ENCODE data around the gene NPIPA8.
"Not testable (repeated sequence)": the region's sequence is repeated elsewhere in the genome, so short reads cannot be mapped to it uniquely, and the experiment has no call there.

NPIPA8 gene

GRCh38 chr16:18336636-18337035 is at the start of gene NPIPA8:
Gene NPIPA8 (minus strand): TSS chr16:18336736. CDS start chr16:18332662, 4,074 bp downstream.
- not testable (repeated sequence) for DNase-seq (ENCODE audit: low read depth)

- not testable (repeated sequence) for DNase-seq (ENCODE audit: low read depth)
These were observed 48.7 kb upstream of the NPIPA8 start for GRCh38 chr16:18385285-18385684.

DNA sequence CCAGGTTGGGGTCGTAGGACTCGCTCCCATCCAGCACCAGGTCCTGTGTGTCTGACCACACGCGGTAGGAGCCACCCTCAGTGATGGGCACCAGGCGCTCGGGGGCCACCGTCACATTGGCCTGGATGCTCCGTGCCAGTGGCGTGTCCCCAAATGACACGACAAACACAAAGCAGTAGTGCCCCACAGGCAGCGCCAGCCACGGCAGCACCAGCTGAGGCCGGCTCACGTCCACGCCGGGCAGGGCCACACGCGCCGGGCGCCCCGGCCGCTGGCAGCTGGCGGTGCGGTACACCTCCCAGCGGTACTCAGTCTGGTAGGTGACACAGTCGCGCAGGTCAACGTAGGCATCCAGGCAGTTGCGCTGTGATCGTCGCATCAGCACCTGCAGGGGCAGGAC is 48.3 kb upstream of the NPIPA8 start:
- not testable (repeated sequence) for DNase-seq (ENCODE audit: low read depth)

GRCh38 chr16:18384098-18384636 is 47.6 kb upstream of the NPIPA8 start:
- not testable (repeated sequence) for DNase-seq (ENCODE audit: low read depth)

- DNase-seq (ENCODE audit: low read depth), result not testable (repeated sequence)
These were observed 46.2 kb upstream of the NPIPA8 start for GRCh38 chr16:18382696-18383095.

- not testable (repeated sequence) for DNase-seq (ENCODE audit: low read depth)
These were observed 11.2 kb upstream of the NPIPA8 start for GRCh38 chr16:18347742-18348141.

DNA sequence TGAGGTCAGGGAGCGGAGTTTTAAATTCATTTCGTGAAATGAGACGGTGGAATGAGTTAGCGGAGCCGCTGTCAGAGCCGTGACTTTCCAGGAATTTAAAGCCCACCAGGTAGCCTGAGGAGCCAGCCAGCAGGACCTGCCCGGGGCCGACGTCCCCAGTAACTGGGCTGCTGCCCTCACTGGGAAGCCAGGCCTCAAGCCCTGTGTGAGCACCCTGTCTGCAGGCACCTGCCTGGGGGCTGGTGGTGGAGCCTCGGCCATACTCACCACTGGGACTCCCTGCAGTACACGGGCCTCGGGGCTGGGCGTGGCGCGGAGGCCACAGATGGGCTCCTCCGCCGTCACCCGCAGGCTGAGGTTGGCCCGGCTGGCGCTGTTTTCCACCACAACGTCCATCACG is 10.5 kb upstream of the NPIPA8 start:
- DNase-seq (ENCODE audit: low read depth), result not testable (repeated sequence)

DNA sequence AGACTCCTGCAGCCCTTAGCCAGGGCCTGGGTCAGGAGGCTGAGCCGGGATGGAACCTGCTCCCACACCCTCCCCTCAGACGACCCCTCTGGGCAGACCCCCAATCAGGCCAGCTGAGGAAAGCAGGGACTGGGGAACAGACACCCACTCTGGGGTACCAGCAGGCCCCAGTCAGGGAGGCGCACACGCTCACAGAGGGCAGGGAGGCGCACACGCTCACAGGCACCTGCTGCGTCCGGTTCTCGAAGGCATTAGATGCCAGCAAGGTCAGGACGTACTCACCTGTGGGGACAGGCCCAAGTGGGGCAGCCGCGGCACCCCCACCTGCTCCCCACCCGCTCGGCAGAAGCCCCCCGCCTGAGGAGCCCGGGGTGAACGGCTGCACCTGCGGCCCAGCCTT is 8.1 kb upstream of the NPIPA8 start:
- not testable (repeated sequence) for DNase-seq (ENCODE audit: low read depth)

DNA sequence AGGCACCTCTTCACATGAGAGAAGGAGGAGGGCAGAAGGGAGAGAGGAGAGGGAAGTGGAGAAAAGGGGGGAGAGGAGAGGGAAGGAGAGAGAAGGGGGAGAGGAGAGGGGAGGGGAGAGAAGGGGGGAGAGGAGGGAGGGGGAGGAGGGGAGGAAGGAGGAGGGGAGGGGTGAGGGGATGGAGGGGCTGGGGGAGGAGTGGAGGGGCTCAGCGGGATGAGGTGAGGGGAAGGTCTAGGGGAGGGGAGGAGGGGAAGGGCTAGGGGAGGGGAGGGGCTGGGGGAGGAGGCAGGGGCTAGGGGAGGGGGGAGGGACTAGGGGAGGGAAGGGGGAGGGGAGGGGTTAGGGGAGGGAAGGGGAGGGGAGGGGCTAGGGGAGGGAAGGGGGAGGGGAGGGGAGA is 5.5 kb upstream of the NPIPA8 start:
- not testable (repeated sequence) for DNase-seq (ENCODE audit: low read depth)

- not testable (repeated sequence) for DNase-seq (ENCODE audit: low read depth)
These were observed 5.0 kb upstream of the NPIPA8 start for GRCh38 chr16:18341417-18341960.

DNA sequence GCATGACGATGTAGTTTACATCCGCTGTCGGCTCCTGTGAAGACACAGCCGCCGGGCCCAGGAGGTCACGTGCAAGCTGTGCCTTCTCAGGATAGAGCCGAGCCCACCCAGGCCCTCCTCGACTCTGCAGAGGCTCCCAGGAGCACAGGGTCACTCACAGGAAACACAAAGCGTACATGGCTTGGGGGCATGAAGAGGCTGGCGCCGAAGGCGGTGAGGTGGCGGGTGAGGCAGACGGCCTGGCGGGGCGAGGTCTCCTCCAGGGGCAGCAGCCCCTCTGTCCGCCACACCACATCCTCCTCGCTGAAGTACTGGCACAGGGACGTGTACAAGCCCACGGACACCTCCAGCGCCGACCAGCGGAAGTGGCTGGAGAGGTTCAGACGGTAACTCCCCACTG is 2.7 kb upstream of the NPIPA8 start:
- DNase-seq (ENCODE audit: low read depth), result not testable (repeated sequence)

GRCh38 chr16:18311811-18312210 is 24.7 kb downstream of the NPIPA8 start:
- not testable (repeated sequence) for DNase-seq (ENCODE audit: low read depth)

- DNase-seq (ENCODE audit: low read depth), result not testable (repeated sequence)
These were observed 27.4 kb downstream of the NPIPA8 start for GRCh38 chr16:18309159-18309558.

DNA sequence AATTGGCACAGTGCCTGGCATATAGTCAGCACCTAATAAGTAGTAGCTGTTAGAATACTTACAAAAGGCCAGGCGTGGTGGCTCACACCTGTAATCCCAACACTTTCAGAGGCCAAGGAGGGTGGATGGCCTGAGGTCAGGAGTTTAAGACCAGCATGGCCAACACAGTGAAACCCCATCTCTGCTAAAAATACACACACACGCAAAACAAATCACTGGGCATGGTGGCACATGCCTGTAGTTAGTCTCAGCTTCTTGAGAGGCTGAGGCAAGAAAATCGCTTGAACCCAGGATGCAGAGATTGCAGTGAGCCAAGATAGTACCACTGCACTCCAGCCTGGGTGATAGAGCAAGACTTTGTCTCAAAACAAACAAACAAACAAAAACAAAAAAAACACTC is 29.3 kb downstream of the NPIPA8 start:
- not testable (repeated sequence) for DNase-seq (ENCODE audit: low read depth)

- not testable (repeated sequence) for DNase-seq (ENCODE audit: low read depth)
These were observed 30.5 kb downstream of the NPIPA8 start for GRCh38 chr16:18306066-18306465.

GRCh38 chr16:18303059-18303706 is 33.4 kb downstream of the NPIPA8 start:
- not testable (repeated sequence) for DNase-seq (ENCODE audit: low read depth)

DNA sequence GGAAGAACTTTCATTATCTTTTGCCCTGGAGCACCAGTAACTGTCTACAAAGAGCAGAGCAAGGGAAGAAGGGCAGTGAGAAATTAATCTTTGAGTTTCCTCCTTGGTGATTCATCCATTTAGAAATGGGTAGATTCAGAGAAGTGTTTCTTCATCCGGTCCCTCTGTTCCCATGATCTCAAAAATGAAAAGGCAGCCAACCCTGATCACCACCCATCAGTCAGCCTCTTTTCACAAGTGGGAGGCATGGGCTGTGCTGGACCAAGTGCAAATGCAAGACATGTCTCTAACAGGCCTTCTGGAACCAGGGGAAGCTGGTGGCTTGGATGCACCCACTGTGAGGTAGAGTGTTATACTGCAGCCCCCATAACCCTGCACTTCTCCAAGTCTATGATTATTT is 38.8 kb downstream of the NPIPA8 start:
- not testable (repeated sequence) for DNase-seq (ENCODE audit: low read depth)

- not testable (repeated sequence) for DNase-seq (ENCODE audit: low read depth)
These were observed 39.6 kb downstream of the NPIPA8 start for GRCh38 chr16:18296931-18297330.

GRCh38 chr16:18294371-18294770 is 42.2 kb downstream of the NPIPA8 start:
- DNase-seq (ENCODE audit: low read depth), result not testable (repeated sequence)

DNA sequence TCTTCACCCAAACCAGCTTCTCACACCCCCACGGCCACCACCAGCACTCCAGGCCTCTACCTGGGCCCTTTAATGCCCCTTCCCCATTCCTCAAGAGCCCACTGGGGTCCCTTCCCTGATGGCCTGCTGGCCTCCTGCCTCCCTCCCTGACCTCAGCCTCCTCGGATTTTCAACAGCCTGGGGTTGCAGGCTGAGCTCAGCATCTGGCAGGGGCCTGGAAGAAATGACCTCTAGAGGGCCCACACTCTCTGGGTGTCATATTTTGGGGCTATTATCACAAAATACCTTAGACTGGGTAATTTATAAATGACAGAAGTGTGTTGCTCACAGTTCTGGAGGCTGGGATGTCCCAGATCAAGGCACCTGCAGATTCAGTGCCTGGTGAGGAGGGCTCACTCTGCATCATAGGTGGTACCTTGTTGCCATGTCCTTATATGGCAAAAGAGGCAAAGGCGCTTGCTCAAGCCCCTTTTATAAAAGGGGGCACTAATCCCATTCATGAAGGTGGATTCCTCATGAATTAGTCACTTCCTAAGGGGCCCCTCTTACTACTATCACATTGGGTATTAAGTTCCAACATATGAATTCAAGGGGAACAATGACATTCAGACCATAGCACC is 43.1 kb downstream of the NPIPA8 start:
- DNase-seq (ENCODE audit: low read depth), result not testable (repeated sequence)

DNA sequence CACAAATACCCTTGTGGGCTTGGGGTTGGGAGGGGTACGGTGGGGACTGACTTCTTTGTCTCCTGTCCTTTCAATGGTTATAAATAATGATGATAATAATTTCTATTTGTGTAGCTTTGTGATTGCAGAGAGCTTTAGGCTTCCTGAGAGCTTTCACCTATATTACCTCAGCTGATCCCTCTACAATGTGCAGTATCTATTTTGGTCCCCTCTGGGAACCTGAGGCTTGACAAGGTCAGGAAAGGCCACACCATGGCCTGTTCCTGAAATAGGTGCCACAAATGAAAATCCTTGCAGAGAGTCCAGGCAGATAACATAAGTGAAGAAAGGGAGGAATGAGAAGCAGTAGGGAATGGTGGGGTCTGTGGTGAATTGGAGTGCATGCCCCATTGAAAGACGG is 45.6 kb downstream of the NPIPA8 start:
- DNase-seq (ENCODE audit: low read depth), result not testable (repeated sequence)

- DNase-seq (ENCODE audit: low read depth), result not testable (repeated sequence)
These were observed 50.2 kb downstream of the NPIPA8 start for GRCh38 chr16:18286342-18286741.

DNA sequence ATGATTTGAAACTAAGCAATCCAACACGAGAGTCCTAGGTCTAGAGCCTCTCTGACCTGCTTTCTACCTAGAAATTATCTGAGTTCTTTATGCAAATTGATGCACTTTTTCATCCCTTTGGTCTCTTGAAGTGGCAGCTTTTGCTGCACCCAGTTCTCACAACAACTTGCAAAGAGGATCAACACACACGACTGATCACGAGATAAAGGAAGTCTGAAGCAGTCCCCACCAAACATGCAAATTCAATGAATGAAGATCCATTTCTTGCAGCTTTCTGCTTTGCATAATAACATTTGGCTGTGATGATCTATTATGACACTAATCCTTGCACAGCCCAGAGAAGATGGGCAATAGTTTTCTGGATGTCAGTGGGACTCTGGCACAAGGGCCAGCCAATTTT is 56.2 kb downstream of the NPIPA8 start:
- DNase-seq (ENCODE audit: low read depth), result not testable (repeated sequence)
